Brain microvascular endothelial cell (primary cell): ENCODE measurements around the gene CCDC40.

ENCODE experiments used
- DNase-seq: peaks from one replicate; pipeline ENCODE4 v3.0.0-alpha.2; 2020
- H3K27ac ChIP-seq: fragments of 250-450 bp; sonication (Bioruptor Pico); 2 replicates; pipeline ENCODE4 v1.5.1; 2020; ENCODE audit warnings: mild to moderate bottlenecking, moderate library complexity
- H3K27me3 ChIP-seq: fragments of 250-450 bp; sonication (Bioruptor Pico); replicated peaks from 2 replicates; pipeline ENCODE4 v1.5.1; 2020; ENCODE audit warnings: mild to moderate bottlenecking
- H3K36me3 ChIP-seq: fragments of 250-450 bp; sonication (Bioruptor Pico); replicated peaks from 2 replicates; pipeline ENCODE4 v1.5.1; 2020; ENCODE audit warnings: mild to moderate bottlenecking
- H3K4me3 ChIP-seq: 2 replicates; pipeline ENCODE4 v1.5.1; 2011; ENCODE audit warnings: low read depth, mild to moderate bottlenecking, control low read depth, low read length, moderate library complexity
- CTCF ChIP-seq: IDR thresholded peaks from 2 replicates; pipeline ENCODE4 v1.5.1; 2011; ENCODE audit warnings: low read depth, mild to moderate bottlenecking, moderate library complexity, low read length, control low read depth, inconsistent platforms; ENCODE audit errors: missing control alignments
- in situ Hi-C: cut with HindIII; loops from 2 replicates; pipeline ENCODE4 v1.10.0; 2017; ENCODE audit warnings: low sequenced_read_pairs, low pct_ligation_motif_present

CCDC40 gene

DNA sequence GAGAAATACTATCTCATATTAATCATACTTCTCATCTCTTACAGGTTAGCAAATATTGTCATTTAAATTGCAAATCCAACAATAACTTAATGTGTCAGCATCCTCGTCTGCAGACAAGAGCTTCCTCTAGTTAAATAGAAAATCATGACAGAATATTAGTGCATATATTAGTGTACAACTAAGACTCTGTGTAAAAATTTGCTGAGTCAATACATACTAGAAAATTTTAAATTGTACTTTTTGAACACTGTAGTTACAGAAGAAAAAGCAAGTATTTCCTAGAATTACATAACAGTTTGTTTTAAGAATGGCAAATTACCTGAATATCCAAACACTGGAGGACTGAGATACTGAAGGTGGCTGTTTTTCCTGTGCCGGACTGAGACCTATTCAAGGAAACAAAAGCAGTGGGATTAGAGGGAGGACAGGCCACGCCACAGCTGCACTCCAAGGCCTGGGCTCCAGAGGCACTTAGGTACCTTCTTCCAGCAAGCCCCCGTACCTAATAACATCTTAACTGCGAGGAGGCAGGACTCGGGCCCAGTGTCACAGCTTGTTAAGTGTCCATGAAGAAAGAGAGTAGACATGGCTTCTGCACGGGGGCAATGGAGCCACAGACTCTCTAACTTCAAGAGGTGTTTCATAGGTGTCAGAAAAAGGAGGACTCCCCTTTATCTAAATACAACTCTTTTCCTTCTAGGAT lies 105.2 kb downstream of the CCDC40 start:
- no peak for DNase-seq
- no peak for TF ChIP-seq CTCF
- H3K27ac ChIP-seq = no peak overlapping the region
- in situ Hi-C loops = no loop called here
- H3K27me3 ChIP-seq = no peaks in the 10 kb centered on the region
- H3K36me3 ChIP-seq = peaks cover 65% of the 10 kb centered on the region
- no peak overlapping the region for H3K4me3 ChIP-seq

DNA sequence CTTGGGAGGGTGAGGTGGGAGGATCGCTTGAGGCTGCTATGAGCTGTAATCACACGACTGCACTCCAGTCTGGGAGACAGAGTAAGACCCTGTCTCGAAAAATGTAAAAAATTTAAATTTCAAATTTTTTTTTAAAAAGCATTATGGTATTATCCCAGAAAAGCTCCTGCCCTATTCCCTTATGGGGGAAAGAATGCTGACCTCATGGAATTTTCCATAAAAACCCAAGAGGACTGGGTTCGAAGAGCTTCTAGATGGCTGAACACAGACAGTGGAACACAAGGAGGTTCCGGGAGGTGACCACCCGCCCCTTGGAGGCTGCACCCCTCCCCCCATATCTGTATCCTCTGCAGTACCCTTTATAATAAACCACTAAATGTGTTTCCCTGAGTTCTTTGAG lies 106.5 kb downstream of the CCDC40 start:
- no peak overlapping the region for H3K27ac ChIP-seq
- no peaks in the 10 kb centered on the region for H3K27me3 ChIP-seq
- no peak overlapping the region for H3K4me3 ChIP-seq
- TF ChIP-seq CTCF = no peak
- no peak for DNase-seq
- H3K36me3 ChIP-seq = peaks cover 52% of the 10 kb centered on the region
- in situ Hi-C loops = no loop called here

- DNase-seq = no peak
- in situ Hi-C loops = no loop called here
- H3K4me3 ChIP-seq = peak overlapping the region; percentile 96
- peaks cover 29% of the 10 kb centered on the region for H3K36me3 ChIP-seq
- TF ChIP-seq CTCF = no peak
- no peak overlapping the region for H3K27ac ChIP-seq
- H3K27me3 ChIP-seq = no peaks in the 10 kb centered on the region
Observed at GRCh38 chr17:80145076-80146075, 108.9 kb downstream of the CCDC40 start.

- Histone ChIP-seq H3K4me3 (peak overlapping the region; percentile 96), H3K27ac (peak overlapping the region; percentile 93), H3K36me3 (peaks cover 24% of the 10 kb centered on the region), H3K27me3 (no peaks in the 10 kb centered on the region)
- TF ChIP-seq CTCF = no peak
- DNase-seq = no peak
- in situ Hi-C loops = no loop called here
Observed at GRCh38 chr17:80146121-80147034, 109.9 kb downstream of the CCDC40 start.

GRCh38 chr17:80147035-80147822 lies 110.8 kb downstream of the CCDC40 start, which contains the start of gene EIF4A3:
Gene EIF4A3 (minus strand): TSS chr17:80147128. CDS start chr17:80146961, 167 bp downstream.
- Histone ChIP-seq H3K36me3 (peaks cover 18% of the 10 kb centered on the region), H3K27me3 (no peaks in the 10 kb centered on the region), H3K27ac (peak within 1 kb of the TSS; percentile 93), H3K4me3 (peak within 1 kb of the TSS; percentile 96)
- DNase-seq = peak; percentile 98
- in situ Hi-C loops = no loop called here
- no peak for TF ChIP-seq CTCF
